Measurements from ENCODE around the gene EZR. TPM values are rescaled to one million over a fixed set of nuclear protein-coding genes. Genes with fewer than 3 reads are reported as not detected.

Gene EZR
- total RNA-seq, 1 experiment from 2014 or later = 375 TPM

- no peak overlapping the region for H3K14ac ChIP-seq (ENCODE audit: insufficient read depth, low read length)
These were observed 11.4 kb downstream of the EZR start for GRCh38 chr6:158807515-158808441.

More at GRCh38 chr6:158807515-158808441, 11.4 kb downstream of the EZR start:
- Mint-ChIP-seq H3K4me1 (peaks cover 89 to 91% of the 10 kb centered on the region in 2 experiments), H3K4me3 (no peak overlapping the region), H3K9me3 (no peaks in the 10 kb centered on the region), H3K27ac (peak overlapping the region; percentile 8 to 95 (median 76); a peak in 6 of 7 replicates), H3K36me3 (ENCODE audit: insufficient read depth in 1 of 3, low read depth in 3 of 3) (peaks cover 6 to 78% (median 51%) of the 10 kb centered on the region in 3 experiments; a peak in 6 of 7 replicates), H3K27me3 (ENCODE audit: low read depth) (no peaks in the 10 kb centered on the region)
- Histone ChIP-seq H3K23ac (ENCODE audit: insufficient read length, low read depth, low read length) (no peak overlapping the region), H3K79me2 (ENCODE audit: insufficient read depth, low read length) (peaks cover 71% of the 10 kb centered on the region), H3K18ac (ENCODE audit: insufficient read length, low read depth, low read length) (no peak overlapping the region), H3K27me3 (ENCODE audit: insufficient read depth, low read length) (no peaks in the 10 kb centered on the region), H2BK5ac (ENCODE audit: insufficient read length, low read length) (no peak overlapping the region), H3K9me3 (ENCODE audit: control insufficient read depth, low read depth, low read length) (no peaks in the 10 kb centered on the region), H3K4me2 (ENCODE audit: insufficient read depth, insufficient read length, low read length) (no peak overlapping the region), H3K4me1 (ENCODE audit: insufficient read depth, low read length) (peaks cover 19% of the 10 kb centered on the region), H4K5ac (ENCODE audit: insufficient read length, low read depth, low read length) (no peak overlapping the region), H2AK5ac (ENCODE audit: insufficient read length, low read length) (no peak overlapping the region), H4K20me1 (ENCODE audit: control insufficient read depth, insufficient read depth, insufficient read length) (no peaks in the 10 kb centered on the region), H3K4ac (ENCODE audit: low read depth, low read length) (no peak overlapping the region), H2BK120ac (ENCODE audit: low read depth, low read length, poor library complexity, severe bottlenecking) (no peak overlapping the region), H3T11ph (ENCODE audit: low read length) (no peak overlapping the region), H4K91ac (ENCODE audit: insufficient read length, low read depth, low read length) (no peak overlapping the region), H2BK12ac (ENCODE audit: insufficient read length, low read depth, low read length) (no peak overlapping the region), H2BK15ac (ENCODE audit: low read depth, low read length) (no peak overlapping the region), H2AFZ (ENCODE audit: low read length) (no peak overlapping the region), H3K23me2 (ENCODE audit: insufficient read length, low read depth, low read length, poor library complexity, severe bottlenecking) (no peaks in the 10 kb centered on the region), H3K56ac (ENCODE audit: insufficient read length, low read depth, low read length) (no peak overlapping the region), H3K27ac (ENCODE audit: insufficient read length, low read depth, low read length) (peak overlapping the region; percentile 9), H3K9ac (ENCODE audit: extremely low read depth, insufficient read length, low read length) (no peak overlapping the region), H3K79me1 (ENCODE audit: insufficient read depth, low read depth, low read length, poor library complexity, severe bottlenecking) (no peaks in the 10 kb centered on the region), H2BK20ac (ENCODE audit: low read depth, low read length, poor library complexity, severe bottlenecking) (no peak overlapping the region), H4K8ac (replicated peaks; ENCODE audit: insufficient read length, low read depth, low read length) (no peak overlapping the region)
- DNase-seq = no peak
- TF ChIP-seq CTCF (conservative IDR thresholded peaks at IDR 0.05) = no peak; the same call in 2 of the 3 replicates
- WGBS (ENCODE audit: extremely low coverage, insufficient read length, low lambda C conversion rate) = no CpG with 5 or more reads among the region's 8 CpGs
